ENCODE data around the gene ETV4.

The ETV4 gene

DNA sequence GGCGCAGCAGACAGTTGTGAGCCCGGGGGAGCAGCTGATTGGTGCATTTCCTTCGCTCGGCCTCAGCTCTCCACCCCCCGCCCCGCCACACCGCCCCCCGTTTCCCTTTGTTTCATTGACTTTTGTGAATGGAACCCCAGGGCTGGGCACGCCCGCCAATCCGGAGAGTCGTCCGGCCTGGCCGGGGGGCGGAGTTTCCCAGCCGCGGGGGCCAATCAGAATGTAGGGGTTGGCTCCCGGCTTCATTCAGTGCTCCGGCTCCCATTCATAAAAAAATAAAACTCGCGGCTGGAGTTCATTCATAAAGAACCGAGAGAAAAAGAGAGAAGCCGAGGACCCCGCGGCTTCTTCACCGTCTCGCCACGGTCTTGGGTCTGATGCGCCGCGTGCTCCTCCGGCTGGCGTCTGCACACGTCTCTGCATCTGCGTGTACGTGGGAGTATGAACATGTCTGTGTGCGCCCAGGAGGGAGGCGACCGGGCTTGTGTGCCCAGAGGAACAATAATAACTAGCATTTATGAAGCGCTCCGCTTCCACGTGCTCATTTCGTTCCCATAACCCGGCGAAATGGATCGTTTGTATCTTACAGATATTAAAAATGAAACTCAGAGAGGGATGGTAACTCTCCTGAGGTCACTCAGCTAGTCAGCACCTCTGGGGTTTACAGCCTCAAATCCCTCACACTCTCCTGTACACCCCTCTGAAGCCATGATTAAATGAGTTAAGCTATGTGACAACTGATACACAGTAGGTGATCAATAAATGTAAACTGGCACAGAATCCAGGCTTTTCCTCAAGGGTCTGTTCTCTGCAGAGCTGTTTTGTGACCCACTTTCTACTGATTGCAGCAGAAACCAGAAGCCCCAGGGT, at the start of gene ETV4:
TSS of gene ETV4 (minus strand) at position 22 of the 870 bp plus-strand sequence. CDS start 723 bp downstream, outside the sequence.
- DNase-seq, result peak; percentile 97

DNA sequence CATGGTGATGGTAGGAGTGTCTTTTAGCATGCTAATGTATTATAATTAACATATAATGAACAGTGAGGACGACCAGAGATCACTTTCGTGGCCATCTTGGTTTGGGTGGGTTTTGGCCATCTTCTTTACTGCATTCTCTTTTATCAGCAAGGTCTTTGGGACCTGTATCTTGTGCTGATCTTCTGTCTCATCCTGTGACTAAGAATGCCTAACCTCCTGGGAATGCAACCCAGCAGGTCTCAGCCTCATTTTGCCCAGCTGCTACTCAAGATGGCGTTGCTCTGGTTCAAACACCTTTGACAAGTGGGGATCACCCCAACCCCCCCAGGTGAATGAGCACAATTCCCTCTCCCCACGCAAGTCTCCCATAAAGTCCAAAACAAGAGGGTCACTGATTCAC, 49.3 kb upstream of the ETV4 start:
- DNase-seq, result no peak

- DNase-seq, result no peak
Measured at GRCh38 chr17:43591779-43592562, 45.8 kb upstream of the ETV4 start.

DNA sequence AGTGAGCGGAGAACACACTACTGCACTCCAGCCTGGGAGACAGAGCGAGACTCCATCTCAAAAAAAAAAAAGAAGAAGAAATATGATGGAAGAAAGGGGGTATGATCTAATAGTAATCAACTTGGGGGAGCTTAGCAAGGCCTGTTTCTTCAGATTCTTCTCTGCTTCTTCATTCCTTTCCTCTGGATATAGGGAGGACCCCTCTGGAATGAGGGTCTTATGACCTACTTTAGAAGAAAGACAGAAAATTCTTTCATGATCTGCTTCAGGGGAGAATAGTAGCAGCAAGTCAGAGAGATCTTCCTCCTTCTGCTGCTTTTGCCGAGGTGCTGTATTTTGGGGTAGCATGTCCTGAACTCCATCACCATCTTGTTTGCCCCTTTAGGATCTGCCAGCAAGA, 44.9 kb upstream of the ETV4 start:
- DNase-seq, result no peak

DNA sequence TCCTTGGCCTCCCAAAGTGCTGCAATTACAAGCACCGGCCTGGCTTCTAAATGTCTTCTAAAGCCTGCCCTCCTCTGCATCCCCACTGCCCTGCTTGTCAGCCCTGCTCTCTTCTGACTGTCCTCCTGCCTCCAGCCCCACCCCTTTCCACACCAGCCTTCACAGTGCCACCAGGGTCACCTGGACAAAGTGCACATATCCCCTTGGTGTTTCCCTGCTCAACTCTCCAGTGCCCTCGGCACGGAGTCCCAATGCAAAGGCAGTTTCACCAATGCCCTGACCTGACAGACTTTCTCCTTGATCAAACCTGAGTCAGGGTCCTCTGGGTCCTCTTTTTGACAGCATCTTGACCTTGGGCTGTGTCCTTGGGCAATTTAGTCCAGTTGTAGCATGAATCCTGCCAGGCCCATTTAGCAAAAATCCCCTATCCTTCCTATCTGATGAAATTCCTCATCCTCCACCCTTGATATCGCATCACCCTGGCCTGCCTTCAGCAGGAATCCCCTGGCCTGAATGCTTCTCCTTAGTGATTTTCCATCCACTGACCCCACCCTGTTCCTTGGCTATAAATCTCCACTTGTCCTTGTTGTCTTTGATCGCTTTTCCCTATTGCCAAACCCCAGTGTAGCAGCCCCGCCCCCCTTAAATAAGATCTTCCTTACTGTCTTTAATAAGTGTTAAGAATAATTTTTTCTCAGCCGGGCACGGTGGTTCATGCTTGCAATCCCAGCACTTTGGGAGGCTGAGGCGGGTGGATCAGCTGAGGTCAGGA, 42.7 kb upstream of the ETV4 start:
- DNase-seq, result no peak

DNA sequence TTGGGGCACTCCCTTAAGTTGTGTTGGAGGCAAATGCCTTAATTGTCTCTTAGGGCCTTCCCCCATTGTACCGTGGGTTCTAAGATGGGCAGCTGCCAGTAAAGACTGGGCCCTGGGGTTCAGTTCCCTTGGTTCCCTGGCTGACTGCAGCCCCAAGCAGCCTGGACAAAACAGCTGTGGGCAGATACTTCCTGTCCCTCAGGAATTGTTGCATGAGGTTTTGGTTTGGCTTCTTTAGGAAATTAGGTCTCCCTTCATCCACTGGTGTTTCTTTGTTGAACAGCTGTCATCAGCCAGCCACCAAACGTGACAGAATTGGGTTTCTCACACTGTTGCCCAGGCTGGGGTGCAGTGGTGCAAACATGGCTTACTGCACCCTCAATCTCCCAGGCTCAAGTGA, 42.0 kb upstream of the ETV4 start:
- DNase-seq, result no peak

DNA sequence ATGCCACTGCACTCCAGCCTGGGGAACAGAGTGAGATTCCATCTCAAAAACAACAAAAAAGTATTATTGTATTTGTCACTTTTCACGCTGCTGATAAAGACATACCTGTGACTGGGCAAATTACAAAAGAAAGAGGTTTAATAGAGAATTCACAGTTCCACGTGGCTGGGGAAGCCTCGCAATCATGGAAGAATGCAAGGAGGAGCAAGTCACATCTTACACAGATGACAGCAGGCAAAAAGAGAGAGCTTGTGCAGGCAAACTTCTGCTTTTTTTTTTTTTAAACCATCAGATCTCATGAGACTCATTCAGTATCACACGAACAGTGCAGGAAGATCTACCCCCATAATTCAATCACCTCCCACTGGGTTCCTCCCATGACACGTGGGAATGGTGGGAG, 41.5 kb upstream of the ETV4 start:
- DNase-seq, result no peak

- no peak for DNase-seq
Measured at GRCh38 chr17:43584666-43585102, 38.5 kb upstream of the ETV4 start.

GRCh38 chr17:43583332-43583731, 37.2 kb upstream of the ETV4 start:
- DNase-seq, result no peak

DNA sequence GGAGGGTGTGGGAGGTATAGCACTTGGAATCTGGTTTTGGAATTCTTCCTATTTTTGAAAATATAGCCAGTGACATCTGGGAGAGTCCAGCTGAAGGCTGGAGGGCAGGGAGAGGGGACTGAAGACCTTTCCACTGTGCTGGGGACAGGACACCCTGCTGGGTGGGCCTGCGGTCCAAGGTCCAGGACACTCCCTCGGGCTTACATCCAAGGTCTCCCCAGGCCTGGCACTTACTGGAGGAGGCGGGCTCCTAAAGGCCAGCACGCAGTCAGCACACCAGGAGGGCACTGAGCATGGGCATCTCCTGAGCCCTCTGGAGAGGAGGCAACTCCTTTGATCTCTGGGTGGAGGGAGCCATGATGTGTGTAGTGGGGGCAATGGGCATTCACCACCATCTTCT, 35.5 kb upstream of the ETV4 start:
- DNase-seq, result no peak

DNA sequence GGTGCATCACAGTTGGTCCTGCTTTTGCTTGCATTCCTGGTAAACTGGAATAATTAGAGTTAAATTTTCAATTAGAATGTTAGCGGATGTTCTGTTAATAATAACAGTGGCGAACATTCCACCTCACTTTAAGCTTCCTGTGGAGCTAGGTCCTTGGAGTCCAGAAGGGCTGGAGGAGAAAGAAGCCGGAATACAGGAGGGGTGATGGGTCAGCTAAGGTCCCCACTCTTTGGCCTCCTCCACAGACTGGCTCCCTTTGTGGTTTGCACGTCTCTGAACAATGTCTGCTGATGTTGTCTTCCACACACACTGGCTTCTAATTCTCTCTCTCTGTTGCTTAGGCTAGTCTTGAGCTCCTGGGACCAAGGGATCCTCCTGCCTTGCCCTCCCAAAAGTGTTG, 35.0 kb upstream of the ETV4 start:
- no peak for DNase-seq

DNA sequence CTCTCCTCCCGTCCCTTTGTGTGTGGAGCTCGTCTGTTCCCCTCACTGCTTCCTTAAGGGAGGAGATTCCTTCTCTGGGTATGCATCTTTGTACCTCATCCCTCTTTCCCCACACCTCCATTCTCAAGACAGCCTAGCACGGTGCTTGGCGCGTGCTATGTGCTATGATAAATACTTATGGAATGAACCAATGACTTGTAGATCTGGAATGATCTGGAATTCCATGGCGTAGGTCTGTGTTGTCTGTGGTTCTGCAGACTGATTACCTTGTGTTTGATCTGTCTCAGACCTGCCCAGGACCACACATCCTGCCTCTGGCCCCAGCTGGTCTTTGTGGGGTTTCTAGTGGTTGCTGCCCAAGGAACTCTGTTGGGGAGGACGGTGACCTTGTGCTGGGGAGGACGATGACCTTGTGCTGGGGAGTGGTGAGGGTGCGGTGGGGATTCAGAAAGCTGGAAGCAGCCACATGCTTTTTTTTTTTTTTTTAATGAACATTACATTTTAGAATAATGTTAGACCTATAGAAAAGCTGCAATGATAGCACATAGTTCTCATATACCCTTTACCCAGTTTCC, 33.5 kb upstream of the ETV4 start:
- no peak for DNase-seq

- peak; percentile 18 for DNase-seq
Measured at GRCh38 chr17:43578699-43579565, 32.8 kb upstream of the ETV4 start.

DNA sequence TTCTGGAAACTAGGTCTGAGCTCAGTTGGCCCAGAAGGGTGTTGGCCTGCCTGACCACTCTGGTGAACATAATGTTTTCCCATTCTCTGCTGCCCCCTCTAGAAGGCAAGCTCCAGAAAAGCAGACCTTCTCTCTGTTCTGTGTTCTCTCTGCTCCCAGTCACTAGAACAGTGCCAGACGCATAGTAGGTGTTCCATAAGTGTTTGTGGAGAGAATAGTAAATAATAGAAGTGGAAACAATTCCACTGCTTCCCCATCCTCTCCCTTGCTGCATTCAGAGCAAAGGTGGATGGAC, 32.2 kb upstream of the ETV4 start:
- DNase-seq, result no peak

- DNase-seq, result no peak
Measured at GRCh38 chr17:43577664-43578403, 31.7 kb upstream of the ETV4 start.

DNA sequence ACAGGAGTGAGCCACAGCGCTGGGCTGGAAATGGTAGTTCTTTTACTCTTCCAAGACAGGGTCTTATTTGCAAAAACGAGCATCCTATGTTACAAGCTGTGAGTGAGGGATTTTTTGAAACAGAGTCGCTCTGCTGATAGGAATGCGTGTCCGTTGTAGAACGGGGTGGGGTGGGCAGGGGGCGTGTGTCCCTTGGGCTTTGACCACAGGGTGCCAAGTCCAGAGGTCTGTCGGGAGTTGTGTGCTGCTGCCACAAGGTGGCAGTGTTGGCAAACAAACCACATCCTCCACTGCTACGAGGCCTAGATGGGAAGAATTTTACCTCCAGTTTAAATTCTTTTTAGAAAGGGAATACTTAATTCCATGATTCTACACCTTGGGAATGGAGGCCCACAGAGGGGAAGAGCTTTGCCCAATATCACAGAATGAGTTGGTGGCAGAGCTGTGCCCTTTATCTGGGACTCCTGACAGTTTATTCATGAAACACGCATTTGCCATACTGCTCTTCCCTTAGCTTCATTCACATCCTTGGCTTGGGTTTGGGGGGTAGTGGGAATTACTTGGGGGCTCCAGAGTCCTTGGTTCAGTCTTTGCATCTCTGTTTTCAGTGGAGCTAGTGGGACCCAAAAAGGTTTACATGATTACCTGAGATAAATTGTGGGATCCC, 30.6 kb upstream of the ETV4 start:
- DNase-seq, result peak; percentile 73

DNA sequence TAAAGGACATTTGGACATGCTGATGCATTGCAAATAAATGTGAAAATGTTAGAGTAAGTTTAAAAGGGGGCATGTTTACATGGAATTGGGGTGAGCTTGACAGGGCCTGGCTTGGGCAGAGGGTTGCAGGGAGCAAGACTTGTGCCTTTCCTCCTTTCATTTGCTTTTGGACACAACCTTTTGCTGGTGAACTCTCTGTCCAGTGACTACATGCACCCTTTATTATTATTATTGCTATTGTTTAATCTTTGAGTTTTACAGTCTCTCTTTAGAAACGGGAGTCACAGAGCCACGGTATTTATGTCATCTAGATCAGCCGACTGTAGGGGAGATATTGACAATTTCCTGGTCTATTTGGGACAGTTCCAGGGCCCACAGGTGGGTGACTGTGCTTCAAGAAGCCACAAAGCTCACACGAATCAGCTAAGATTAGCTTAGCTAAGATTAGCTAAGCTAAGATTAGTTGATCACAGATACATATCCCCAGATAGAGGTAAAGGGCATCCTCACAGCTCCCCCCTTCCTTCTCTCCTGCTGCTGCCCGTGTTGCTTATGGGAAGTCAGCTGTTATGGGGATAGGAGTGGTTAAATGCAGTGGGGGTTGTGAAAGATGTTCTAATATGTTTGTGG, 28.9 kb upstream of the ETV4 start:
- no peak for DNase-seq

DNA sequence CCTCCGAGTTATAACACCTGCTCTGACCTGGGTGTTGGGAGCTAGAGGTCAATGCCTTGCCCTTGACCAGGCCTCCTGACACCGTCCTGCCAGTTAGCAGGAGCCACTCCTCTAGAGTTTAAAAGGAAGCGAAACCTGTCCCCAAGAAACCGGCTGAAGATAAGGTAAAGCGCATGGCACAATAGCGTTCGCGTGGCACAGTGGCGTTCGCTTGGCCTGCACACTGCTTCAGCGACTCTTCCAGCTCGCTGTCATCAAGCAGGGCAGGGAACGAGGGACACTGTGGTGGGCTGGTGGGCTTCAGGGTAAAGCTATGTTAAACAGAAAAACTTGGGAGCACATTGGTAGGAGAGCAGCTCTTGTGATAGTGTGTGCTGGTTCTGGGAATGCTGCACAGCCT, 28.2 kb upstream of the ETV4 start:
- no peak for DNase-seq

GRCh38 chr17:43573579-43574321, 27.6 kb upstream of the ETV4 start:
- DNase-seq, result no peak
